Measurements from ENCODE around the gene MLLT3. TPM values are rescaled to one million over a fixed set of nuclear protein-coding genes. Genes with fewer than 3 reads are reported as not detected.

The MLLT3 gene
- total RNA-seq, 4 donors from 2014 or later, result 9.4 to 38.2 (median 30.2) TPM

GRCh38 chr9:20552874-20553557, 69.3 kb downstream of the MLLT3 start:
- no peak for DNase-seq
- in situ Hi-C loops (cut with MboI; ENCODE audit: low pct_ligation_motif_present in 1 of 4, low pct_unique_long_range_greater_than_20kb in 1 of 4, low sequenced_read_pairs in 3 of 4), result no loop called here
- 47 to 49% methylated on average over 3 of the region's 3 CpGs for whole genome bisulfite sequencing, 2 donors (ENCODE audit: low coverage in 1 of 2)
- H3K9me3 ChIP-seq, result no peaks in the 10 kb centered on the region
- intact Hi-C loops (cut with DNase I; ENCODE audit: low total_unique reads), result no loop called here
- peaks cover 30 to 68% (median 51%) of the 10 kb centered on the region in 4 donors for H3K4me1 ChIP-seq
- no peak overlapping the region for H3K4me3 ChIP-seq
- H3K27ac ChIP-seq, result peak overlapping the region; percentile 65 to 82 (median 68)
- no peaks in the 10 kb centered on the region for H3K27me3 ChIP-seq
- no peak for TF ChIP-seq EP300 (IDR thresholded peaks at IDR 0.05; ENCODE audit: low read depth)
- TF ChIP-seq POLR2A (IDR thresholded peaks at IDR 0.05), result no peak
- TF ChIP-seq CTCF (IDR thresholded peaks at IDR 0.05), result peak in 4 of 5 experiments; percentile 19 to 38 (median 26)
- no peaks in the 10 kb centered on the region for H3K36me3 ChIP-seq

DNA sequence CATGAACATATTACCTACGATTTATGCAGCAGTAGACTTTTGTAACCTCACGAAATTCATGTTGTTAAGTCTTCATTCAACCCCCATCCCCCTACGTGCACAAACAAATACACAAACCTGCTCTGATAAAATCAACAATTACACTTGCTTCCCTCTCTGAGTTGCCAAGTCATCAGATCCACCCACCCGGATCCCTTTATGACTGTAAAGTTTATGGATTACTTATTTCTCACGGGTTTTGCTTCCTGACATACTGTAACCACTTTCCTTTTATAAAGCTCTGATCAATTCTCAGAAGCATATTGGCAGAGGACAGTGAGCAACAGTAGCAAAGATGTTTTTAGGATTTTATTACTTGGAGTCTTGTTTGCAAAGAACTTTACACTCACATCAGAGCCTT, 70.5 kb downstream of the MLLT3 start:
- DNase-seq, result no peak
- 30 to 31% methylated on average over 5 of the region's 5 CpGs for WGBS, 2 donors (ENCODE audit: low coverage in 1 of 2)

GRCh38 chr9:20551236-20551635, 71.1 kb downstream of the MLLT3 start:
- Histone ChIP-seq H3K9me3 (no peaks in the 10 kb centered on the region), H3K27me3 (no peaks in the 10 kb centered on the region), H3K4me1 (peaks cover 28 to 59% (median 47%) of the 10 kb centered on the region in 4 donors), H3K4me3 (no peak overlapping the region), H3K27ac (peak overlapping the region; percentile 65 to 82 (median 68)), H3K36me3 (no peaks in the 10 kb centered on the region)
- TF ChIP-seq POLR2A (IDR thresholded peaks at IDR 0.05) (no peak), CTCF (IDR thresholded peaks at IDR 0.05) (no peak), POLR2AphosphoS5 (IDR thresholded peaks at IDR 0.05) (no peak), EP300 (IDR thresholded peaks at IDR 0.05; ENCODE audit: low read depth) (no peak)
- in situ Hi-C loops (cut with MboI; ENCODE audit: low pct_ligation_motif_present in 1 of 4, low pct_unique_long_range_greater_than_20kb in 1 of 4, low sequenced_read_pairs in 3 of 4), result no loop called here
- intact Hi-C loops (cut with DNase I; ENCODE audit: low total_unique reads), result no loop called here
- no peak for DNase-seq

More for the DNA sequence above, 70.5 kb downstream of the MLLT3 start:
- Histone ChIP-seq H3K27me3 (no peaks in the 10 kb centered on the region), H3K4me3 (peak overlapping the region in 1 of 4 donors; percentile 11), H3K36me3 (no peaks in the 10 kb centered on the region), H3K4me1 (peaks cover 28 to 59% (median 47%) of the 10 kb centered on the region in 4 donors), H3K9me3 (no peaks in the 10 kb centered on the region), H3K27ac (peak overlapping the region; percentile 65 to 82 (median 68))
- intact Hi-C loops (cut with DNase I; ENCODE audit: low total_unique reads), result no loop called here
- no peak for TF ChIP-seq CTCF (IDR thresholded peaks at IDR 0.05)
- peak; percentile 11 for TF ChIP-seq EP300 (IDR thresholded peaks at IDR 0.05; ENCODE audit: low read depth)
- in situ Hi-C loops (cut with MboI; ENCODE audit: low pct_ligation_motif_present in 1 of 4, low pct_unique_long_range_greater_than_20kb in 1 of 4, low sequenced_read_pairs in 3 of 4), result no loop called here

GRCh38 chr9:20550326-20550725, 72.0 kb downstream of the MLLT3 start:
- intact Hi-C loops (cut with DNase I; ENCODE audit: low total_unique reads) (no loop called here), in situ Hi-C loops (cut with MboI; ENCODE audit: low pct_ligation_motif_present in 1 of 4, low pct_unique_long_range_greater_than_20kb in 1 of 4, low sequenced_read_pairs in 3 of 4) (no loop called here)
- 80 to 89% methylated on average over 4 of the region's 4 CpGs for WGBS, 2 donors (ENCODE audit: low coverage in 1 of 2)
- H3K27me3 ChIP-seq, result no peaks in the 10 kb centered on the region
- H3K4me1 ChIP-seq, result peaks cover 23 to 52% (median 44%) of the 10 kb centered on the region in 4 donors
- TF ChIP-seq EP300 (IDR thresholded peaks at IDR 0.05; ENCODE audit: low read depth) (no peak), CTCF (IDR thresholded peaks at IDR 0.05) (no peak), POLR2AphosphoS5 (IDR thresholded peaks at IDR 0.05) (no peak), POLR2A (IDR thresholded peaks at IDR 0.05) (no peak)
- H3K9me3 ChIP-seq, result no peaks in the 10 kb centered on the region
- peak overlapping the region; percentile 65 to 82 (median 68) for H3K27ac ChIP-seq
- no peak overlapping the region for H3K4me3 ChIP-seq
- DNase-seq, result no peak
- H3K36me3 ChIP-seq, result no peaks in the 10 kb centered on the region
